22Rv1 (cell line): Measurements from ENCODE around the gene OR10V1.

Experiments
- CTCF ChIP-seq: fragments of 450-650 bp; IDR thresholded peaks from 2 replicates; pipeline ENCODE4 v1.5.1; 2017; ENCODE audit warnings: mild to moderate bottlenecking
- ZFX ChIP-seq: fragments of 450-650 bp; IDR thresholded peaks from 2 replicates; pipeline ENCODE4 v1.6.1; 2017; ENCODE audit warnings: antibody characterized with exemption, borderline replicate concordance

- no peak for TF ChIP-seq CTCF
- no peak for TF ChIP-seq ZFX
Measured at GRCh38 chr11:59754859-59755700, 41.4 kb upstream of the OR10V1 start, which contains the start of gene STX3.
